GM23248 (cell line): ENCODE measurements around the gene OAF. TPM values are rescaled to one million over a fixed set of nuclear protein-coding genes. Genes with fewer than 3 reads are reported as not detected.
A peak's percentile ranks its signal among the peaks of the same experiment; 100 is the strongest.

Experiments
- DNase-seq: peaks from one replicate; pipeline ENCODE4 v3.0.0-alpha.2; 2015
- H2AFZ ChIP-seq: fragments of 200-600 bp; sonication (generic); 2 replicates; pipeline ENCODE4 v1.6.1; 2016; ENCODE audit warnings: antibody characterized with exemption
- H3F3A ChIP-seq: fragments of 200-600 bp; sonication (generic); 2 replicates; pipeline ENCODE4 v1.6.1; 2016; ENCODE audit warnings: mild to moderate bottlenecking, antibody characterized with exemption, mixed run types; ENCODE audit not compliant: insufficient read depth
- H3K27ac ChIP-seq: fragments of 200-600 bp; sonication (generic); 2 replicates; pipeline ENCODE4 v1.5.1; 2016; ENCODE audit warnings: mild to moderate bottlenecking
- H3K27me3 ChIP-seq: fragments of 200-600 bp; sonication (generic); replicated peaks from 2 replicates; pipeline ENCODE4 v1.6.1; 2016; ENCODE audit warnings: mild to moderate bottlenecking; ENCODE audit not compliant: insufficient read depth
- H3K36me3 ChIP-seq: fragments of 200-600 bp; sonication (generic); 2 replicates; pipeline ENCODE4 v1.6.1; 2016; ENCODE audit warnings: low read depth, mild to moderate bottlenecking
- H3K4me1 ChIP-seq: fragments of 200-600 bp; sonication (generic); 2 replicates; pipeline ENCODE4 v1.6.1; 2016; ENCODE audit warnings: mild to moderate bottlenecking; ENCODE audit not compliant: insufficient read depth
- H3K4me2 ChIP-seq: fragments of 200-600 bp; sonication (generic); one replicate; pipeline ENCODE4 v1.6.1; 2016; ENCODE audit warnings: mild to moderate bottlenecking; ENCODE audit not compliant: unreplicated experiment
- H3K4me3 ChIP-seq: fragments of 200-600 bp; sonication (generic); 2 replicates; pipeline ENCODE4 v1.5.1; 2016; ENCODE audit warnings: mild to moderate bottlenecking
- H3K79me2 ChIP-seq: fragments of 200-600 bp; sonication (generic); 2 replicates; pipeline ENCODE4 v1.6.1; 2016; ENCODE audit warnings: mild to moderate bottlenecking; ENCODE audit not compliant: insufficient read depth
- H3K9ac ChIP-seq: fragments of 200-600 bp; sonication (generic); 2 replicates; pipeline ENCODE4 v1.6.1; 2016; ENCODE audit warnings: mild to moderate bottlenecking
- H3K9me2 ChIP-seq: fragments of 200-600 bp; sonication (generic); 2 replicates; pipeline ENCODE4 v1.6.1; 2016; ENCODE audit warnings: mixed run types, mild to moderate bottlenecking, moderate library complexity; ENCODE audit not compliant: insufficient read depth
- H3K9me3 ChIP-seq: fragments of 200-600 bp; sonication (generic); one replicate; pipeline ENCODE4 v1.6.1; 2017; ENCODE audit warnings: low read depth
- H4K20me1 ChIP-seq: fragments of 200-600 bp; sonication (generic); 2 replicates; pipeline ENCODE4 v1.6.0; 2016; ENCODE audit not compliant: insufficient read depth
- EZH2 ChIP-seq: fragments of 200-600 bp; sonication (generic); IDR thresholded peaks from 2 replicates; pipeline ENCODE4 v1.6.1; 2018; ENCODE audit warnings: antibody characterized with exemption, mild to moderate bottlenecking; ENCODE audit not compliant: insufficient read depth, poor library complexity, severe bottlenecking
- EZH2phosphoT487 ChIP-seq: fragments of 200-600 bp; sonication (generic); IDR thresholded peaks from 2 replicates; pipeline ENCODE4 v1.6.1; 2018; ENCODE audit warnings: antibody characterized with exemption, moderate library complexity, mild to moderate bottlenecking, low read depth; ENCODE audit not compliant: insufficient read depth
- WGBS, 2 experiments: methylation state at CpG; one replicate each; pipeline ENCODE4 v1.1.6; 2015 to 2017; ENCODE audit warnings: low lambda C conversion rate in 2 of 2, low coverage in 1 of 2; ENCODE audit errors: missing lambda C conversion rate in 2 of 2; 5-methylcytosine and 5-hydroxymethylcytosine counted together
- in situ Hi-C: fragments of 300-500 bp; cut with MboI; formaldehyde crosslinking; loops from 2 replicates; pipeline ENCODE4 v1.15.0; 2020
- polyA plus RNA-seq: library from polyadenylated mRNA; unstranded; fragments of >200 nt; fragmentation: Nextera tagmentation; extraction: Ambion mirVana; gene quantifications from 2 replicates; pipeline ENCODE4 v1.2.1, GENCODE V29; 2016
- total RNA-seq: library from RNA; depleted of rRNA; stranded (reverse); fragments of >200 nt; shearing (Covaris generic); gene quantifications from 2 replicates; pipeline ENCODE4 v1.2.3, GENCODE V29; 2014

Gene OAF
- total and polyA plus RNA-seq, 2 experiments from 2014 or later = 80.0 to 116 TPM

GRCh38 chr11:120183701-120184141 is 27.1 kb upstream of the OAF start:
- peaks cover 53% of the 10 kb centered on the region for H3K4me1 ChIP-seq
- DNase-seq = no peak

GRCh38 chr11:120184371-120184945 is 26.4 kb upstream of the OAF start:
- peaks cover 21% of the 10 kb centered on the region for H3F3A ChIP-seq
- no peaks in the 10 kb centered on the region for H3K79me2 ChIP-seq
- no peaks in the 10 kb centered on the region for H3K9me3 ChIP-seq
- in situ Hi-C loops = no loop called here
- H2AFZ ChIP-seq = no peak overlapping the region; the same call in 1 of the 2 replicates
- WGBS, 2 experiments = 32 to 38% methylated on average over 11 of the region's 11 CpGs
- peak; percentile 52 for DNase-seq
- H3K27me3 ChIP-seq = no peaks in the 10 kb centered on the region
- no peak overlapping the region for H3K27ac ChIP-seq
- no peak overlapping the region for H3K4me3 ChIP-seq
- H3K36me3 ChIP-seq = no peaks in the 10 kb centered on the region
- H4K20me1 ChIP-seq = no peaks in the 10 kb centered on the region
- no peaks in the 10 kb centered on the region for H3K9me2 ChIP-seq
- TF ChIP-seq EZH2phosphoT487 = no peak
- no peak for TF ChIP-seq EZH2
- no peak overlapping the region for H3K9ac ChIP-seq
- H3K4me2 ChIP-seq = no peak overlapping the region
- peaks cover 46% of the 10 kb centered on the region for H3K4me1 ChIP-seq

More at GRCh38 chr11:120183701-120184141, 27.1 kb upstream of the OAF start:
- Histone ChIP-seq H3K79me2 (no peaks in the 10 kb centered on the region), H3K9me3 (no peaks in the 10 kb centered on the region), H3F3A (peaks cover 29% of the 10 kb centered on the region), H2AFZ (no peak overlapping the region), H3K9ac (no peak overlapping the region), H3K4me2 (no peak overlapping the region), H3K36me3 (no peaks in the 10 kb centered on the region), H3K4me3 (no peak overlapping the region), H3K27me3 (no peaks in the 10 kb centered on the region), H3K27ac (no peak overlapping the region), H3K9me2 (no peaks in the 10 kb centered on the region), H4K20me1 (no peaks in the 10 kb centered on the region)
- no peak for TF ChIP-seq EZH2phosphoT487
- TF ChIP-seq EZH2 = no peak
- WGBS, 2 experiments = 87 to 88% methylated on average over 7 of the region's 7 CpGs
- in situ Hi-C loops = no loop called here

GRCh38 chr11:120184946-120185705 is 25.7 kb upstream of the OAF start:
- in situ Hi-C loops = no loop called here
- Histone ChIP-seq H3K27me3 (no peaks in the 10 kb centered on the region), H3K9me3 (no peaks in the 10 kb centered on the region), H2AFZ (no peak overlapping the region; the same call in 1 of the 2 replicates), H3K27ac (no peak overlapping the region), H3K4me2 (no peak overlapping the region), H3K9me2 (no peaks in the 10 kb centered on the region), H3K4me1 (peaks cover 39% of the 10 kb centered on the region), H3K9ac (no peak overlapping the region), H4K20me1 (no peaks in the 10 kb centered on the region), H3K36me3 (no peaks in the 10 kb centered on the region), H3K79me2 (no peaks in the 10 kb centered on the region), H3K4me3 (no peak overlapping the region), H3F3A (peaks cover 14% of the 10 kb centered on the region)
- TF ChIP-seq EZH2phosphoT487 (no peak), EZH2 (no peak)
- DNase-seq = peak; percentile 80
- WGBS, 2 experiments = 12 to 14% methylated on average over 7 of the region's 7 CpGs

GRCh38 chr11:120185706-120186455 is 25.0 kb upstream of the OAF start:
- peaks cover 32% of the 10 kb centered on the region for H3K4me1 ChIP-seq
- H3K27me3 ChIP-seq = no peaks in the 10 kb centered on the region
- no peaks in the 10 kb centered on the region for H4K20me1 ChIP-seq
- H3K79me2 ChIP-seq = no peaks in the 10 kb centered on the region
- 50 to 58% methylated on average over 3 of the region's 3 CpGs for WGBS, 2 experiments
- peaks cover 13% of the 10 kb centered on the region for H3F3A ChIP-seq
- in situ Hi-C loops = no loop called here
- no peaks in the 10 kb centered on the region for H3K36me3 ChIP-seq
- 0 out of 2 replicates have a peak overlapping the region, but pooled peaks have one; percentile 33 for H3K9ac ChIP-seq
- DNase-seq = no peak
- H3K9me2 ChIP-seq = no peaks in the 10 kb centered on the region
- no peak overlapping the region for H3K4me2 ChIP-seq
- no peaks in the 10 kb centered on the region for H3K9me3 ChIP-seq
- no peak for TF ChIP-seq EZH2
- no peak for TF ChIP-seq EZH2phosphoT487
- H3K4me3 ChIP-seq = no peak overlapping the region
- H3K27ac ChIP-seq = 0 out of 2 replicates have a peak overlapping the region, but pooled peaks have one; percentile 14
- peak overlapping the region; percentile 40; the same call in 1 of the 2 replicates for H2AFZ ChIP-seq
